Epithelial cell of umbilical artery (primary cell): ENCODE measurements around the gene DENND10. TPM values are rescaled to one million over a fixed set of nuclear protein-coding genes. Genes with fewer than 3 reads are reported as not detected.

Experiments used
- total RNA-seq: library from RNA; depleted of rRNA; stranded (reverse); fragments of >200 nt; gene quantifications from 2 replicates; pipeline ENCODE4 v1.2.3, GENCODE V29; 2014

DENND10 gene
- 53.8 and 54.6 TPM in 2 replicates for total RNA-seq

GRCh38 chr10:119103903-119104653 lies at the start of gene DENND10:
DENND10 (plus strand) TSS chr10:119104113; CDS start chr10:119104143, 30 bp downstream.

GRCh38 chr10:119080521-119081259 lies 23.2 kb upstream of the DENND10 start, which contains the start of gene EIF3A:
EIF3A (minus strand) TSS chr10:119080817; CDS start chr10:119080676, 141 bp downstream.

GRCh38 chr10:119165171-119166117 lies 61.5 kb downstream of the DENND10 start, which contains the start of gene SFXN4:
SFXN4 (minus strand) TSS chr10:119165714; CDS start chr10:119165647, 67 bp downstream.

GRCh38 chr10:119178372-119179119 lies 74.6 kb downstream of the DENND10 start, which contains the start of gene PRDX3:
PRDX3 (minus strand) TSS chr10:119178812; CDS start chr10:119178790, 22 bp downstream.

Other genes with a start within 250 kb of the DENND10 start
- 0.61 and 2.3 TPM in 2 replicates for gene NANOS1, start 74.4 kb upstream of the DENND10 start, total RNA-seq
- 114 and 117 TPM in 2 replicates for gene EIF3A, start 23.3 kb upstream of the DENND10 start, total RNA-seq
- 18.8 and 19.5 TPM in 2 replicates for gene SFXN4, start 61.6 kb downstream of the DENND10 start, total RNA-seq
- gene PRDX3, start 74.7 kb downstream of the DENND10 start, total RNA-seq: 214 and 241 TPM in 2 replicates
- gene GRK5, start 103.5 kb downstream of the DENND10 start, total RNA-seq: 22.1 and 26.3 TPM in 2 replicates